Liver (tissue), 9 donors: Measurements from ENCODE around the gene BLOC1S5. TPM values are rescaled to one million over a fixed set of nuclear protein-coding genes. Genes with fewer than 3 reads are reported as not detected.

Experiments used
- DNase-seq: peaks from one replicate; pipeline ENCODE4 v3.0.0-alpha.2; 2017; ENCODE audit warnings: low spot score
- H3K27ac ChIP-seq, 2 donors: one replicate each; pipeline ENCODE4 v1.7.0; 2013; ENCODE audit warnings: inconsistent platforms in 2 of 2, low read length in 2 of 2, control low read depth in 1 of 2, low read depth in 1 of 2, mild to moderate bottlenecking in 1 of 2
- H3K27me3 ChIP-seq, 4 donors: one replicate each; pipeline versions ENCODE4 v1.6.1 to v1.7.0; 2013; ENCODE audit warnings: low read length in 3 of 4, inconsistent platforms in 1 of 4, mild to moderate bottlenecking in 1 of 4, moderate library complexity in 1 of 4; ENCODE audit not compliant: control insufficient read depth in 4 of 4, insufficient read depth in 4 of 4
- H3K36me3 ChIP-seq, 4 donors: one replicate each; pipeline versions ENCODE4 v1.6.1 to v1.7.0; 2013; ENCODE audit warnings: low read length in 3 of 4, mild to moderate bottlenecking in 3 of 4, low read depth in 1 of 4, moderate library complexity in 1 of 4; ENCODE audit not compliant: control insufficient read depth in 4 of 4, insufficient read depth in 3 of 4
- H3K4me1 ChIP-seq, 4 donors: one replicate each; pipeline versions ENCODE4 v1.6.1 to v1.7.0; 2013; ENCODE audit warnings: low read length in 3 of 4, mild to moderate bottlenecking in 3 of 4, moderate library complexity in 1 of 4; ENCODE audit not compliant: control insufficient read depth in 4 of 4, insufficient read depth in 4 of 4
- H3K4me3 ChIP-seq, 3 donors: one replicate each; pipeline versions ENCODE4 v1.6.1 to v1.7.0; 2013; ENCODE audit warnings: low read length in 3 of 3, control low read depth in 1 of 3, low read depth in 1 of 3, mild to moderate bottlenecking in 1 of 3
- H3K9ac ChIP-seq, 2 donors: one replicate each; pipeline ENCODE4 v1.7.0; 2013; ENCODE audit warnings: low read length in 2 of 2, mild to moderate bottlenecking in 2 of 2, moderate library complexity in 2 of 2, control low read depth in 1 of 2, low read depth in 1 of 2
- H3K9me3 ChIP-seq, 4 donors: one replicate each; pipeline versions ENCODE4 v1.6.1 to v1.7.0; 2013; ENCODE audit warnings: low read length in 3 of 4; ENCODE audit not compliant: control insufficient read depth in 4 of 4
- EGR1 ChIP-seq, 2 donors: IDR thresholded peaks; 2 replicates each; pipeline ENCODE4 v1.6.1; 2016 to 2018; ENCODE audit warnings: antibody characterized with exemption in 2 of 2, low read depth in 2 of 2
- FOXA1 ChIP-seq: IDR thresholded peaks from 2 replicates; pipeline ENCODE4 v1.6.1; 2016; ENCODE audit warnings: antibody characterized with exemption
- GABPA ChIP-seq, 2 donors: IDR thresholded peaks in 1 of 2; conservative IDR thresholded peaks in 1 of 2; 2 replicates each; pipeline ENCODE4 v1.6.1; 2016; ENCODE audit warnings: antibody characterized with exemption in 2 of 2, mild to moderate bottlenecking in 1 of 2, moderate library complexity in 1 of 2
- HNF4G ChIP-seq: IDR thresholded peaks from 2 replicates; pipeline ENCODE4 v1.6.1; 2016; ENCODE audit warnings: antibody characterized with exemption
- JUND ChIP-seq, 2 donors: IDR thresholded peaks; 2 replicates each; pipeline ENCODE4 v1.6.1; 2016; ENCODE audit warnings: antibody characterized with exemption in 2 of 2
- NR2F2 ChIP-seq: IDR thresholded peaks from 2 replicates; pipeline ENCODE4 v1.6.1; 2016; ENCODE audit warnings: antibody characterized with exemption
- RAD21 ChIP-seq, 2 donors: IDR thresholded peaks; 2 replicates each; pipeline ENCODE4 v1.6.1; 2016; ENCODE audit warnings: antibody characterized with exemption in 2 of 2, mild to moderate bottlenecking in 2 of 2
- RXRA ChIP-seq, 2 donors: IDR thresholded peaks; 2 replicates each; pipeline ENCODE4 v1.6.1; 2017 to 2018; ENCODE audit warnings: antibody characterized with exemption in 2 of 2, mild to moderate bottlenecking in 1 of 2
- SP1 ChIP-seq: IDR thresholded peaks from 2 replicates; pipeline ENCODE4 v1.6.1; 2018; ENCODE audit warnings: antibody characterized with exemption, mild to moderate bottlenecking
- TAF1 ChIP-seq: conservative IDR thresholded peaks from 2 replicates; pipeline ENCODE4 v1.6.1; 2016; ENCODE audit warnings: antibody characterized with exemption, mild to moderate bottlenecking
- YY1 ChIP-seq: IDR thresholded peaks from 2 replicates; pipeline ENCODE4 v1.6.1; 2016; ENCODE audit warnings: antibody characterized with exemption, mild to moderate bottlenecking
- WGBS: extraction: QIAGEN DNeasy Blood & Tissue Kit; methylation state at CpG from one replicate; pipeline ENCODE4 v1.1.7; 2013; 5-methylcytosine and 5-hydroxymethylcytosine counted together
- polyA plus RNA-seq, 2 donors: library from polyadenylated mRNA; stranded (reverse) in 1 of 2; unstranded in 1 of 2; fragments of 200-250 nt in 1 of 2; fragments of >200 nt in 1 of 2; fragmentation: Nextera tagmentation in 1 of 2; extraction: Ambion mirVana in 1 of 2; gene quantifications; one replicate each; pipeline versions ENCODE4 v1.2.1 to v1.2.3, GENCODE V29; 2013 to 2015
- total RNA-seq, 2 donors: library from RNA; depleted of rRNA; stranded (reverse); fragments of >200 nt; gene quantifications; one replicate each; pipeline ENCODE4 v1.2.3, GENCODE V29; 2014
- TF ChIP-seq, protein P1 (sequence below): IDR thresholded peaks from 2 replicates; pipeline ENCODE4 v1.6.1; 2016; ENCODE audit warnings: antibody characterized with exemption, mild to moderate bottlenecking
- TF ChIP-seq, protein P2 (sequence below): IDR thresholded peaks from 2 replicates; pipeline ENCODE4 v1.6.1; 2016; ENCODE audit warnings: antibody characterized with exemption
- TF ChIP-seq, protein P3 (sequence below): fragments of 150-350 bp; IDR thresholded peaks from 2 replicates; pipeline ENCODE4 v1.5.1; 2017; ENCODE audit warnings: improper control_type of control experiment, low read depth, low read length; ENCODE audit not compliant: missing input control
- TF ChIP-seq, protein P4 (sequence below): IDR thresholded peaks from 2 replicates; pipeline ENCODE4 v1.6.1; 2016; ENCODE audit warnings: antibody characterized with exemption
- donor health status: healthy.
- donor health status: healthy.
- donor health status: healthy.
- donor health status: healthy.
- donor health status: healthy.

Gene BLOC1S5
- total and polyA plus RNA-seq, 4 donors, result 5.2 to 11.1 (median 7.1) TPM

DNA sequence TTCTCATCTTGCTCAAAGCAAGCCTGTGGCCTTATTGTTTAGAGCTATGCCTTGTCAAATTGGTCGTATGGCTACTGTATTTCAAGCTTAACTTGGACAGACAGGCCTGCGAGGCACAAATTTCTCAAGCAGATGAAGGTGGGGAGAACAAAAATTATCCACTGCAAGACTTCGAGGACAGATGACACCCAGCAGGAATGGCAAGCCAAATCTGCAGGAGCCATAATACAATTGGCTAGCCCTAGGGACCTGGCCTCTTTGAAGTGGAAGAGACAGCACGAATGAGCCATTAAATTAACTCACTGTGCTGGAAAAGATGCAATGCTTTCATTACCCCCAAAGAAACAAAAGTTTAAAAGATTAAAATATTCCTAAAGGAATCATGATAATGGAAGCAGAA is 5.0 kb upstream of the BLOC1S5 start:
- Histone ChIP-seq H3K4me1 (peaks cover 6 to 13% (median 8%) of the 10 kb centered on the region in 4 donors), H3K9me3 (no peaks in the 10 kb centered on the region), H3K9ac (no peak overlapping the region), H3K4me3 (no peak overlapping the region), H3K36me3 (no peaks in the 10 kb centered on the region), H3K27me3 (no peaks in the 10 kb centered on the region), H3K27ac (no peak overlapping the region)
- TF ChIP-seq, protein P1, sequence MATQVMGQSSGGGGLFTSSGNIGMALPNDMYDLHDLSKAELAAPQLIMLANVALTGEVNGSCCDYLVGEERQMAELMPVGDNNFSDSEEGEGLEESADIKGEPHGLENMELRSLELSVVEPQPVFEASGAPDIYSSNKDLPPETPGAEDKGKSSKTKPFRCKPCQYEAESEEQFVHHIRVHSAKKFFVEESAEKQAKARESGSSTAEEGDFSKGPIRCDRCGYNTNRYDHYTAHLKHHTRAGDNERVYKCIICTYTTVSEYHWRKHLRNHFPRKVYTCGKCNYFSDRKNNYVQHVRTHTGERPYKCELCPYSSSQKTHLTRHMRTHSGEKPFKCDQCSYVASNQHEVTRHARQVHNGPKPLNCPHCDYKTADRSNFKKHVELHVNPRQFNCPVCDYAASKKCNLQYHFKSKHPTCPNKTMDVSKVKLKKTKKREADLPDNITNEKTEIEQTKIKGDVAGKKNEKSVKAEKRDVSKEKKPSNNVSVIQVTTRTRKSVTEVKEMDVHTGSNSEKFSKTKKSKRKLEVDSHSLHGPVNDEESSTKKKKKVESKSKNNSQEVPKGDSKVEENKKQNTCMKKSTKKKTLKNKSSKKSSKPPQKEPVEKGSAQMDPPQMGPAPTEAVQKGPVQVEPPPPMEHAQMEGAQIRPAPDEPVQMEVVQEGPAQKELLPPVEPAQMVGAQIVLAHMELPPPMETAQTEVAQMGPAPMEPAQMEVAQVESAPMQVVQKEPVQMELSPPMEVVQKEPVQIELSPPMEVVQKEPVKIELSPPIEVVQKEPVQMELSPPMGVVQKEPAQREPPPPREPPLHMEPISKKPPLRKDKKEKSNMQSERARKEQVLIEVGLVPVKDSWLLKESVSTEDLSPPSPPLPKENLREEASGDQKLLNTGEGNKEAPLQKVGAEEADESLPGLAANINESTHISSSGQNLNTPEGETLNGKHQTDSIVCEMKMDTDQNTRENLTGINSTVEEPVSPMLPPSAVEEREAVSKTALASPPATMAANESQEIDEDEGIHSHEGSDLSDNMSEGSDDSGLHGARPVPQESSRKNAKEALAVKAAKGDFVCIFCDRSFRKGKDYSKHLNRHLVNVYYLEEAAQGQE, result no peak
- TF ChIP-seq SP1 (no peak), YY1 (no peak), RAD21 (IDR thresholded peaks at IDR 0.05) (no peak), NR2F2 (no peak), TAF1 (no peak)
- TF ChIP-seq, protein P2, sequence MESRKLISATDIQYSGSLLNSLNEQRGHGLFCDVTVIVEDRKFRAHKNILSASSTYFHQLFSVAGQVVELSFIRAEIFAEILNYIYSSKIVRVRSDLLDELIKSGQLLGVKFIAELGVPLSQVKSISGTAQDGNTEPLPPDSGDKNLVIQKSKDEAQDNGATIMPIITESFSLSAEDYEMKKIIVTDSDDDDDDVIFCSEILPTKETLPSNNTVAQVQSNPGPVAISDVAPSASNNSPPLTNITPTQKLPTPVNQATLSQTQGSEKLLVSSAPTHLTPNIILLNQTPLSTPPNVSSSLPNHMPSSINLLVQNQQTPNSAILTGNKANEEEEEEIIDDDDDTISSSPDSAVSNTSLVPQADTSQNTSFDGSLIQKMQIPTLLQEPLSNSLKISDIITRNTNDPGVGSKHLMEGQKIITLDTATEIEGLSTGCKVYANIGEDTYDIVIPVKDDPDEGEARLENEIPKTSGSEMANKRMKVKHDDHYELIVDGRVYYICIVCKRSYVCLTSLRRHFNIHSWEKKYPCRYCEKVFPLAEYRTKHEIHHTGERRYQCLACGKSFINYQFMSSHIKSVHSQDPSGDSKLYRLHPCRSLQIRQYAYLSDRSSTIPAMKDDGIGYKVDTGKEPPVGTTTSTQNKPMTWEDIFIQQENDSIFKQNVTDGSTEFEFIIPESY, result no peak
- no peak for DNase-seq
- WGBS, result 83% methylated on average over 4 of the region's 4 CpGs

DNA sequence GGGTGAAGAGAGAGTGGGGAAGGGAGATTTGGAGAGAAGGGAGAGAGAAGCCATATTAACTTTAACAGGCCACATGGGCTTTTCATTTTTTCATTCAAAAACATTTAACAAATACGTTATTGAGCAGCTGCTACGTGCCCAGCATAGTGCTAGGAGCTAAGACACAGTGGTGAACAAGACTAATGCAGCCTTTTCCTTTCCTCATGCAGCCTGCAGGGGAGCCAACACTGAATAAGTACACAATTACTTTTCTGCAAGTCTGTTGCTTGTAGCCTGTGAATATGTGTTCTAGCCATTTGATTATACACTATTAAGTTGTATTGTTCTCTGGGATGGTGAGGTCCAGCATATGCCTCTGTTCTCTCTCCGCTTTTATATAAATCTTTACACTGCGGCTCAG is 1.9 kb upstream of the BLOC1S5 start:
- no peak overlapping the region for H3K9ac ChIP-seq
- no peak overlapping the region for H3K27ac ChIP-seq
- H3K9me3 ChIP-seq, result no peaks in the 10 kb centered on the region
- H3K27me3 ChIP-seq, result no peaks in the 10 kb centered on the region
- WGBS, result 98% methylated on average over 4 of the region's 4 CpGs
- peaks cover 0 to 4% (median 1%) of the 10 kb centered on the region in 4 donors for H3K36me3 ChIP-seq
- TF ChIP-seq GABPA (IDR thresholded peaks at IDR 0.05 in 1 of 2, conservative IDR thresholded peaks at IDR 0.05 in 1 of 2), result no peak
- TF ChIP-seq EGR1 (IDR thresholded peaks at IDR 0.05; ENCODE audit: low read depth in 2 of 2), result no peak
- TF ChIP-seq RXRA (IDR thresholded peaks at IDR 0.05), result no peak
- TF ChIP-seq SP1, result no peak
- TF ChIP-seq, protein P3, sequence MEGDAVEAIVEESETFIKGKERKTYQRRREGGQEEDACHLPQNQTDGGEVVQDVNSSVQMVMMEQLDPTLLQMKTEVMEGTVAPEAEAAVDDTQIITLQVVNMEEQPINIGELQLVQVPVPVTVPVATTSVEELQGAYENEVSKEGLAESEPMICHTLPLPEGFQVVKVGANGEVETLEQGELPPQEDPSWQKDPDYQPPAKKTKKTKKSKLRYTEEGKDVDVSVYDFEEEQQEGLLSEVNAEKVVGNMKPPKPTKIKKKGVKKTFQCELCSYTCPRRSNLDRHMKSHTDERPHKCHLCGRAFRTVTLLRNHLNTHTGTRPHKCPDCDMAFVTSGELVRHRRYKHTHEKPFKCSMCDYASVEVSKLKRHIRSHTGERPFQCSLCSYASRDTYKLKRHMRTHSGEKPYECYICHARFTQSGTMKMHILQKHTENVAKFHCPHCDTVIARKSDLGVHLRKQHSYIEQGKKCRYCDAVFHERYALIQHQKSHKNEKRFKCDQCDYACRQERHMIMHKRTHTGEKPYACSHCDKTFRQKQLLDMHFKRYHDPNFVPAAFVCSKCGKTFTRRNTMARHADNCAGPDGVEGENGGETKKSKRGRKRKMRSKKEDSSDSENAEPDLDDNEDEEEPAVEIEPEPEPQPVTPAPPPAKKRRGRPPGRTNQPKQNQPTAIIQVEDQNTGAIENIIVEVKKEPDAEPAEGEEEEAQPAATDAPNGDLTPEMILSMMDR, result no peak
- TF ChIP-seq TAF1, result no peak
- TF ChIP-seq HNF4G, result no peak
- TF ChIP-seq, protein P2, result no peak
- TF ChIP-seq NR2F2, result no peak
- TF ChIP-seq YY1, result no peak
- TF ChIP-seq, protein P4, sequence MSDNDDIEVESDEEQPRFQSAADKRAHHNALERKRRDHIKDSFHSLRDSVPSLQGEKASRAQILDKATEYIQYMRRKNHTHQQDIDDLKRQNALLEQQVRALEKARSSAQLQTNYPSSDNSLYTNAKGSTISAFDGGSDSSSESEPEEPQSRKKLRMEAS, result no peak
- TF ChIP-seq FOXA1, result no peak
- TF ChIP-seq JUND (IDR thresholded peaks at IDR 0.05), result no peak
- H3K4me3 ChIP-seq, result no peak overlapping the region
- peaks cover 6 to 28% (median 15%) of the 10 kb centered on the region in 4 donors for H3K4me1 ChIP-seq
- no peak for DNase-seq
